ENCODE measurements around the gene NELFE. TPM values are rescaled to one million over a fixed set of nuclear protein-coding genes. Genes with fewer than 3 reads are reported as not detected.

NELFE gene
- total and polyA plus RNA-seq, 4 donors, result 11.1 to 21.8 (median 13.0) TPM

GRCh38 chr6:31922942-31923341 is 35.8 kb downstream of the NELFE start:
- Histone ChIP-seq H3K4me3 (ENCODE audit: low read depth in 1 of 3, low read length in 3 of 3) (no peak overlapping the region), H3K4me1 (ENCODE audit: control insufficient read depth in 4 of 4, insufficient read depth in 4 of 4, low read length in 3 of 4) (peaks cover 0 to 11% (median 5%) of the 10 kb centered on the region in 4 donors), H3K27me3 (ENCODE audit: control insufficient read depth in 4 of 4, insufficient read depth in 4 of 4, low read length in 3 of 4) (no peaks in the 10 kb centered on the region), H3K36me3 (ENCODE audit: control insufficient read depth in 4 of 4, insufficient read depth in 3 of 4, low read depth in 1 of 4, low read length in 3 of 4) (no peaks in the 10 kb centered on the region), H3K9me3 (ENCODE audit: control insufficient read depth in 4 of 4, low read length in 3 of 4) (no peaks in the 10 kb centered on the region), H3K27ac (ENCODE audit: low read depth in 1 of 2, low read length in 2 of 2) (no peak overlapping the region), H3K9ac (ENCODE audit: low read depth in 1 of 2, low read length in 2 of 2) (no peak overlapping the region)
- TF ChIP-seq HNF4A (conservative IDR thresholded peaks at IDR 0.05), result peak; percentile 22 to 35
- no peak for TF ChIP-seq MAX (IDR thresholded peaks at IDR 0.05)
- TF ChIP-seq FOXA2 (IDR thresholded peaks at IDR 0.05), result no peak
- peak; percentile 33 for TF ChIP-seq CTCF (IDR thresholded peaks at IDR 0.05; ENCODE audit: low read depth, low read length, missing input control)
- TF ChIP-seq RAD21 (IDR thresholded peaks at IDR 0.05), result peak; percentile 72
- no peak for TF ChIP-seq TAF1 (conservative IDR thresholded peaks at IDR 0.05)
- TF ChIP-seq RXRA (IDR thresholded peaks at IDR 0.05), result peak in 1 of 2 donors; percentile 34
- DNase-seq (ENCODE audit: low spot score), result no peak
- WGBS, result 9% methylated on average over 5 of the region's 5 CpGs

GRCh38 chr6:31920811-31921210 is 38.0 kb downstream of the NELFE start:
- no peak for TF ChIP-seq HNF4G (IDR thresholded peaks at IDR 0.05)
- TF ChIP-seq ZBTB33 (IDR thresholded peaks at IDR 0.05), result no peak
- TF ChIP-seq GABPA (IDR thresholded peaks at IDR 0.05 in 1 of 2, conservative IDR thresholded peaks at IDR 0.05 in 1 of 2), result no peak
- no peak for TF ChIP-seq HNF4A (conservative IDR thresholded peaks at IDR 0.05)
- TF ChIP-seq RXRA (IDR thresholded peaks at IDR 0.05), result no peak
- no peak for TF ChIP-seq SP1 (IDR thresholded peaks at IDR 0.05)
- no peak for TF ChIP-seq JUND (IDR thresholded peaks at IDR 0.05)
- no peak for TF ChIP-seq REST (IDR thresholded peaks at IDR 0.05)
- TF ChIP-seq NR2F2 (IDR thresholded peaks at IDR 0.05), result no peak
- TF ChIP-seq FOXA1 (IDR thresholded peaks at IDR 0.05), result no peak
- TF ChIP-seq CTCF (IDR thresholded peaks at IDR 0.05; ENCODE audit: low read depth, low read length, missing input control), result no peak
- no peak for TF ChIP-seq ATF3 (IDR thresholded peaks at IDR 0.05)
- TF ChIP-seq EGR1 (IDR thresholded peaks at IDR 0.05; ENCODE audit: low read depth in 2 of 2), result no peak
- no peak for TF ChIP-seq TAF1 (conservative IDR thresholded peaks at IDR 0.05)
- TF ChIP-seq MAX (IDR thresholded peaks at IDR 0.05), result no peak
- no peak for DNase-seq (ENCODE audit: low spot score)
- H3K36me3 ChIP-seq (ENCODE audit: control insufficient read depth in 4 of 4, insufficient read depth in 3 of 4, low read depth in 1 of 4, low read length in 3 of 4), result no peaks in the 10 kb centered on the region
- WGBS, result 82% methylated on average over 2 of the region's 2 CpGs
- no peaks in the 10 kb centered on the region for H3K27me3 ChIP-seq (ENCODE audit: control insufficient read depth in 4 of 4, insufficient read depth in 4 of 4, low read length in 3 of 4)
- H3K27ac ChIP-seq (ENCODE audit: low read depth in 1 of 2, low read length in 2 of 2), result no peak overlapping the region
- no peak overlapping the region for H3K4me3 ChIP-seq (ENCODE audit: low read depth in 1 of 3, low read length in 3 of 3)
- H3K4me1 ChIP-seq (ENCODE audit: control insufficient read depth in 4 of 4, insufficient read depth in 4 of 4, low read length in 3 of 4), result peaks cover 0 to 3% (median 0%) of the 10 kb centered on the region in 4 donors
- no peak overlapping the region for H3K9ac ChIP-seq (ENCODE audit: low read depth in 1 of 2, low read length in 2 of 2)
- H3K9me3 ChIP-seq (ENCODE audit: control insufficient read depth in 4 of 4, low read length in 3 of 4), result no peaks in the 10 kb centered on the region
